Liver (tissue), 9 donors: ENCODE measurements around the gene ETV6. TPM values are rescaled to one million over a fixed set of nuclear protein-coding genes. Genes with fewer than 3 reads are reported as not detected.

Experiments
- DNase-seq: peaks from one replicate; pipeline ENCODE4 v3.0.0-alpha.2; 2017; ENCODE audit warnings: low spot score
- H3K27ac ChIP-seq, 2 donors: one replicate each; pipeline ENCODE4 v1.7.0; 2013; ENCODE audit warnings: inconsistent platforms in 2 of 2, low read length in 2 of 2, control low read depth in 1 of 2, low read depth in 1 of 2, mild to moderate bottlenecking in 1 of 2
- H3K27me3 ChIP-seq, 4 donors: one replicate each; pipeline versions ENCODE4 v1.6.1 to v1.7.0; 2013; ENCODE audit warnings: low read length in 3 of 4, inconsistent platforms in 1 of 4, mild to moderate bottlenecking in 1 of 4, moderate library complexity in 1 of 4; ENCODE audit not compliant: control insufficient read depth in 4 of 4, insufficient read depth in 4 of 4
- H3K36me3 ChIP-seq, 4 donors: one replicate each; pipeline versions ENCODE4 v1.6.1 to v1.7.0; 2013; ENCODE audit warnings: low read length in 3 of 4, mild to moderate bottlenecking in 3 of 4, low read depth in 1 of 4, moderate library complexity in 1 of 4; ENCODE audit not compliant: control insufficient read depth in 4 of 4, insufficient read depth in 3 of 4
- H3K4me1 ChIP-seq, 4 donors: one replicate each; pipeline versions ENCODE4 v1.6.1 to v1.7.0; 2013; ENCODE audit warnings: low read length in 3 of 4, mild to moderate bottlenecking in 3 of 4, moderate library complexity in 1 of 4; ENCODE audit not compliant: control insufficient read depth in 4 of 4, insufficient read depth in 4 of 4
- H3K4me3 ChIP-seq, 3 donors: one replicate each; pipeline versions ENCODE4 v1.6.1 to v1.7.0; 2013; ENCODE audit warnings: low read length in 3 of 3, control low read depth in 1 of 3, low read depth in 1 of 3, mild to moderate bottlenecking in 1 of 3
- H3K9ac ChIP-seq, 2 donors: one replicate each; pipeline ENCODE4 v1.7.0; 2013; ENCODE audit warnings: low read length in 2 of 2, mild to moderate bottlenecking in 2 of 2, moderate library complexity in 2 of 2, control low read depth in 1 of 2, low read depth in 1 of 2
- H3K9me3 ChIP-seq, 4 donors: one replicate each; pipeline versions ENCODE4 v1.6.1 to v1.7.0; 2013; ENCODE audit warnings: low read length in 3 of 4; ENCODE audit not compliant: control insufficient read depth in 4 of 4
- ATF3 ChIP-seq: IDR thresholded peaks from 2 replicates; pipeline ENCODE4 v1.6.1; 2016; ENCODE audit warnings: antibody characterized with exemption
- FOXA1 ChIP-seq: IDR thresholded peaks from 2 replicates; pipeline ENCODE4 v1.6.1; 2016; ENCODE audit warnings: antibody characterized with exemption
- FOXA2 ChIP-seq: IDR thresholded peaks from 2 replicates; pipeline ENCODE4 v1.6.1; 2016; ENCODE audit warnings: antibody characterized with exemption
- HNF4A ChIP-seq, 2 donors: conservative IDR thresholded peaks; 2 replicates each; pipeline ENCODE4 v1.6.1; 2016; ENCODE audit warnings: antibody characterized with exemption in 2 of 2, mild to moderate bottlenecking in 2 of 2
- JUND ChIP-seq, 2 donors: IDR thresholded peaks; 2 replicates each; pipeline ENCODE4 v1.6.1; 2016; ENCODE audit warnings: antibody characterized with exemption in 2 of 2
- MAX ChIP-seq: IDR thresholded peaks from 2 replicates; pipeline ENCODE4 v1.6.1; 2016; ENCODE audit warnings: antibody characterized with exemption
- NR2F2 ChIP-seq: IDR thresholded peaks from 2 replicates; pipeline ENCODE4 v1.6.1; 2016; ENCODE audit warnings: antibody characterized with exemption
- RAD21 ChIP-seq, 2 donors: IDR thresholded peaks; 2 replicates each; pipeline ENCODE4 v1.6.1; 2016; ENCODE audit warnings: antibody characterized with exemption in 2 of 2, mild to moderate bottlenecking in 2 of 2
- REST ChIP-seq: IDR thresholded peaks from 2 replicates; pipeline ENCODE4 v1.6.1; 2016; ENCODE audit warnings: antibody characterized with exemption, mild to moderate bottlenecking
- RXRA ChIP-seq, 2 donors: IDR thresholded peaks; 2 replicates each; pipeline ENCODE4 v1.6.1; 2017 to 2018; ENCODE audit warnings: antibody characterized with exemption in 2 of 2, mild to moderate bottlenecking in 1 of 2
- SP1 ChIP-seq: IDR thresholded peaks from 2 replicates; pipeline ENCODE4 v1.6.1; 2018; ENCODE audit warnings: antibody characterized with exemption, mild to moderate bottlenecking
- TAF1 ChIP-seq: conservative IDR thresholded peaks from 2 replicates; pipeline ENCODE4 v1.6.1; 2016; ENCODE audit warnings: antibody characterized with exemption, mild to moderate bottlenecking
- YY1 ChIP-seq: IDR thresholded peaks from 2 replicates; pipeline ENCODE4 v1.6.1; 2016; ENCODE audit warnings: antibody characterized with exemption, mild to moderate bottlenecking
- ZBTB33 ChIP-seq: IDR thresholded peaks from 2 replicates; pipeline ENCODE4 v1.6.1; 2016; ENCODE audit warnings: antibody characterized with exemption
- WGBS: extraction: QIAGEN DNeasy Blood & Tissue Kit; methylation state at CpG from one replicate; pipeline ENCODE4 v1.1.7; 2013; 5-methylcytosine and 5-hydroxymethylcytosine counted together
- polyA plus RNA-seq, 2 donors: library from polyadenylated mRNA; stranded (reverse) in 1 of 2; unstranded in 1 of 2; fragments of 200-250 nt in 1 of 2; fragments of >200 nt in 1 of 2; fragmentation: Nextera tagmentation in 1 of 2; extraction: Ambion mirVana in 1 of 2; gene quantifications; one replicate each; pipeline versions ENCODE4 v1.2.1 to v1.2.3, GENCODE V29; 2013 to 2015
- total RNA-seq, 2 donors: library from RNA; depleted of rRNA; stranded (reverse); fragments of >200 nt; gene quantifications; one replicate each; pipeline ENCODE4 v1.2.3, GENCODE V29; 2014
- donor health status: healthy.
- donor health status: healthy.
- donor health status: healthy.
- donor health status: healthy.
- donor health status: healthy.

ETV6 gene
- total and polyA plus RNA-seq, 4 donors: 2.0 to 6.2 (median 3.5) TPM

GRCh38 chr12:11600199-11600598 lies 49.3 kb upstream of the ETV6 start:
- Histone ChIP-seq H3K36me3 (no peaks in the 10 kb centered on the region), H3K9me3 (no peaks in the 10 kb centered on the region), H3K27ac (no peak overlapping the region), H3K4me1 (peaks cover 0 to 11% (median 3%) of the 10 kb centered on the region in 4 donors), H3K27me3 (no peaks in the 10 kb centered on the region), H3K4me3 (no peak overlapping the region), H3K9ac (no peak overlapping the region)
- 82% methylated on average over 3 of the region's 3 CpGs for WGBS
- DNase-seq: no peak
- TF ChIP-seq FOXA2 (no peak), FOXA1 (no peak), TAF1 (no peak), JUND (IDR thresholded peaks at IDR 0.05) (no peak)

GRCh38 chr12:11601647-11602046 lies 47.8 kb upstream of the ETV6 start:
- no peaks in the 10 kb centered on the region for H3K9me3 ChIP-seq
- no peaks in the 10 kb centered on the region for H3K27me3 ChIP-seq
- H3K9ac ChIP-seq: no peak overlapping the region
- H3K36me3 ChIP-seq: no peaks in the 10 kb centered on the region
- no peak for TF ChIP-seq RAD21 (IDR thresholded peaks at IDR 0.05)
- no peak for TF ChIP-seq HNF4A (conservative IDR thresholded peaks at IDR 0.05)
- no peak for TF ChIP-seq YY1
- no peak for TF ChIP-seq SP1
- no peak for TF ChIP-seq ZBTB33
- no peak for TF ChIP-seq FOXA1
- TF ChIP-seq REST: no peak
- TF ChIP-seq RXRA (IDR thresholded peaks at IDR 0.05): no peak
- no peak for TF ChIP-seq MAX
- no peak for TF ChIP-seq JUND (IDR thresholded peaks at IDR 0.05)
- TF ChIP-seq TAF1: no peak
- TF ChIP-seq ATF3: no peak
- TF ChIP-seq NR2F2: no peak
- H3K4me3 ChIP-seq: no peak overlapping the region
- DNase-seq: no peak
- H3K4me1 ChIP-seq: peaks cover 0 to 13% (median 5%) of the 10 kb centered on the region in 4 donors
- 93% methylated on average over 1 of the region's 1 CpG for WGBS
- no peak overlapping the region for H3K27ac ChIP-seq
